Astrocyte of the cerebellum (primary cell): ENCODE data around the gene CNN3.

Experiments
- DNase-seq: peaks from one replicate; pipeline ENCODE4 v3.0.0-alpha.2; 2011; ENCODE audit warnings: low read depth
- H3K4me3 ChIP-seq: 2 replicates; pipeline ENCODE4 v1.5.1; 2011; ENCODE audit warnings: mild to moderate bottlenecking, low read depth, low read length, moderate library complexity
- CTCF ChIP-seq: IDR thresholded peaks from 2 replicates; pipeline ENCODE4 v1.5.1; 2012; ENCODE audit warnings: low read length, low read depth, moderate library complexity, mild to moderate bottlenecking; ENCODE audit errors: missing control alignments
- in situ Hi-C: cut with HindIII; loops from 2 replicates; pipeline ENCODE4 v1.10.0; 2017; ENCODE audit warnings: low sequenced_read_pairs

The CNN3 gene

GRCh38 chr1:94856868-94857267 lies 70.0 kb downstream of the CNN3 start:
- DNase-seq, result no peak
- H3K4me3 ChIP-seq, result no peak overlapping the region
- TF ChIP-seq CTCF, result no peak
- in situ Hi-C loops, result no loop called here

GRCh38 chr1:94856004-94856403 lies 70.9 kb downstream of the CNN3 start:
- DNase-seq, result no peak
- no peak for TF ChIP-seq CTCF
- in situ Hi-C loops, result no loop called here
- H3K4me3 ChIP-seq, result no peak overlapping the region

- no peak overlapping the region for H3K4me3 ChIP-seq
- TF ChIP-seq CTCF, result no peak
- no peak for DNase-seq
- in situ Hi-C loops, result no loop called here
These were observed 71.6 kb downstream of the CNN3 start for GRCh38 chr1:94855307-94855700.

GRCh38 chr1:94854458-94855306 lies 72.2 kb downstream of the CNN3 start:
- peak; percentile 86 for DNase-seq
- in situ Hi-C loops, result no loop called here
- H3K4me3 ChIP-seq, result peak overlapping the region; percentile 33
- peak; percentile 94 for TF ChIP-seq CTCF

- in situ Hi-C loops, result no loop called here
These were observed 74.1 kb downstream of the CNN3 start for GRCh38 chr1:94852788-94853187.

GRCh38 chr1:94851571-94851970 lies 75.3 kb downstream of the CNN3 start:
- no peak for TF ChIP-seq CTCF
- no peak overlapping the region for H3K4me3 ChIP-seq
- DNase-seq, result no peak
- in situ Hi-C loops, result no loop called here

More at GRCh38 chr1:94852788-94853187, 74.1 kb downstream of the CNN3 start:
- DNase-seq, result no peak
- no peak overlapping the region for H3K4me3 ChIP-seq
- peak; percentile 24 for TF ChIP-seq CTCF
